NCI-H82 (cell line): ENCODE measurements around the gene ENOX1.

Experiments
- DNase-seq: peaks from one replicate; lab custom pipeline; 2025; lab: John Stamatoyannopoulos, UW

Gene ENOX1

DNA sequence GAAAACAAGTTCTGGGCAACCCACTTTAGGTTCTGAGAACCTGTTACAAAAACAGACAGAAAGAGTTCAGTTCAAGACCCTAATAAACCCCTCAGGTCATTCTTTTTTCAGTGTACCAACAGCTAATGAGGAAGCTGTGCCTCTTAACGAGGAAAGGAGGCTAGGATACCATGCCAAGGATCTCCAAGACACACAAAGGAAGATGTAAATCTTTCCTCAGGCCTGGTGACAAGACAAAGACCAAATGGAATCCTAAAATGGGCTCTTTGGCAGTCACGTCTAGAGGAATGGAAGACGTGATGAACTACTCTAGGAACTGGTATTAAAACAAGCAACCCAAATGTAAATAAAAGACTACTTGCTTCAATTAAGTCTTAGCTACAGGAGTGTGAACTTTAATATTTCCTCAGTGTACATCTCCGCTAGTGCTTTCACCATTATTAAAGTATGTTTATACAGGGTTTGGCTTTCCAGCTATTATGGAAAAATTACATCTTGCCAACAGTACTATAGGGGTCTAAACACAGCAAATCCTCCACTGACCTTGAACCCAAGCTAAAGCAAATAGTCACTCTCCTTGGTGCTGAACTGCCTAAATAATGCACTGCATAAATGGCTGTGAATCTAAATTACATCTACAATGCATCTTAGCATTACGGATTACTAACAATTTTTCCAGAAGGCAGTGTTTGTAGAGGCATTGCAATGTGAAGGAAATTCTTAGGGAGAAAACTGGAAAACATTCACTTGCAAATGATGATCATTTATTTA is 42.3 kb downstream of the ENOX1 start:
- DNase-seq = no peak

DNA sequence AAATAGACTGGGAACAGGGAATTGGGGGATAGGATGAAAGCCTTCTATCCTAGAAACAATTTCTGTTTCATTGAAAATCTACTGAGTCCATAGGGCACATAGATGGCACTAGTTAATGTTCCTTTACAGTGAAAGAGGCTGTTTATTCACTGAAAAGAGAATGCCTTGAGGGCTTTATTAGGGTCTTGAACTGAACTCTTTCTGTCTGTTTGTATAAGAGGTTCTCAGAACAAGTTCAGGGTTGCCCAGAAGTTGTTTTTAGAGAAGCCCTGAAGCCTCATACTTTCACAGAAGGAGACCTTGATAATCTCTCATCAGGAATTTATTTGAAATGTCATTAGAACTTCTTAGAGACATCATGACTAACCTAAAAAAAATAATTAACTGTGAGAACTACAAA is 43.9 kb downstream of the ENOX1 start:
- no peak for DNase-seq

- no peak for DNase-seq
Observed at GRCh38 chr13:43737392-43737923, 49.3 kb downstream of the ENOX1 start.

DNA sequence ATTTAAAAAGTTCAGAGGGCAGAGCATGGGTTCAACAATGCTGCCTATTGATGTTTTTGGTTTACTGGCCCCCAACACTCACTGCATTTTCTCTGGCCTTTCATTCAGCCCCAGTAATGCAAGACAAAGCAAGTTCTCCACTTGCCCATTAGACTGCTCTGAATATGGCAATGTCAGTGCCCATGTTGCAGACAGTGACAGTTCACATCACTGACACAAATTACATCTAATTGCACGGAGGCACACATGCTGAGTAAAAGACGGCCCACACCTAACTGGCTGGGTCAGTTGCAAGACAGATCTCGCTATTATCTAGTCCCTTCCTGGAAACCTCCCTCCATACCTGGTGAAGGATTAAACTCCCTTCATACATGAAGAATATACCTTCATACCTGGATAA is 54.0 kb downstream of the ENOX1 start:
- no peak for DNase-seq

- DNase-seq = no peak
Observed at GRCh38 chr13:43731296-43731695, 55.5 kb downstream of the ENOX1 start.

- no peak for DNase-seq
Observed at GRCh38 chr13:43730642-43731041, 56.1 kb downstream of the ENOX1 start.

- no peak for DNase-seq
Observed at GRCh38 chr13:43728421-43728820, 58.4 kb downstream of the ENOX1 start.

GRCh38 chr13:43727856-43728255 is 58.9 kb downstream of the ENOX1 start:
- peak; percentile 22 for DNase-seq

DNA sequence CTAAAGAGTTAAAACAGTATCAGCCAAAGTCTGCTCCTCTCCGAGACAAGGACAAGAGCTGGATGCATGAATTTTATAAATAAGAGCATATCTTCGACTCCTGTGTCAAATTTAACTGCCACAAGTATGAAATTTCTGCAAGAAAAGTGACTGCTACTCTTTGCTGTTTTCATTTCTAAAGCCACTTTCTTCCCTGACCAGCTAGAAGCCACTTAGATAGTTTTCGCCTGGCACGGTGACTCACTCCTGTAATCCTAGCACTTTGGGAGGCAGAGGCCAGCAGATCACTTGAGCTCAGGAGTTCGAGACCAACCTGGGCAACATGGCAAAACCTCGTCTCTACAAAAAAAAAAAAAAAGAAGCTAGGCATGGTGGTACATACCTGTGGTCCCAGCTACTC is 61.3 kb downstream of the ENOX1 start:
- no peak for DNase-seq

DNA sequence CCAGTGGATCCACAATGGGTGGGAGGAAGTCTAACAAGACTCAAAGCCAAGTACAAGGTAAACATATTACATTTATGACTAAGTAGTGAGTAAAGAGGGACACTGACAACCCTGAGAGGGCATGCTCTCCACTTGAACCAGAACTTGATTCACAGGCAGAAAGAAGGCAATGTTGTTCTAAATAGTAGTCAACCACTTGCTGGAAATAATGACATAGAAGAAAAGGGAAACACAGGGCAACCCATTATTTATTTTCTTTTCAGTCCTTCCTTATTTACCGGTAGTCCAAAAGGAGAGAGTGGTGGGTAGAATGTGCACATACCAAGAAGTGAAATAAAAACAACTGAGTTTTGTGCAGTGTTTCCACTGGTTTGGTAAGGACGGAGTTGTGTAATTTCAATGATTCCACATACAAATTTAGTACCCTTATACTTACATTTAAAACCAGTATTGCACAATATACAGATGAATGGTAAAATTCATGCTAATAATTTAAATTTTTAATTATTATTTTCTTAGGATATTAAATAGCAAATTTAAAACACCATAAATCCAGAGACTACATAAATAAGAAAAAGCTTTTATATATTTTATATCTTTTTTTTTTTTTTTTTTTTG is 65.9 kb downstream of the ENOX1 start:
- no peak for DNase-seq

DNA sequence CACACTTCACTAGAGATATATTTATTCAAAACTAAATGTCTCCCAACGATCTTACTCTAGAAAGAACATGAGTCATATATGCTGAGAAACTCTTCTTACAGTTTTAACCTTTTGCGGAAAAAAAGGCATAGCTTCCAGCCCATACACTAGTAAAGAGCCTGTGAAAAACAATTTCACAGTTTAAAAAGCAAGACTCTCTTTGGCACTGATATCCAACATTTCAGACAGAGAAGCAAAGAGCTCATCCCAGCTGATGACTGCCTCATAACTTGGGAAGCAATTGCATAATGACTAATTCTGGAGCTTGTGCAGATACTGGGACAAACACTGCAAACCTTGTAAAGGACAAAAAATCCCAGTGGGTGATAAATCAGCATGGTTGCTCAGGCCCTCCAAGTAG is 88.0 kb downstream of the ENOX1 start:
- no peak for DNase-seq

GRCh38 chr13:43698009-43698408 is 88.8 kb downstream of the ENOX1 start:
- no peak for DNase-seq

- DNase-seq = no peak
Observed at GRCh38 chr13:43697323-43697722, 89.4 kb downstream of the ENOX1 start.

DNA sequence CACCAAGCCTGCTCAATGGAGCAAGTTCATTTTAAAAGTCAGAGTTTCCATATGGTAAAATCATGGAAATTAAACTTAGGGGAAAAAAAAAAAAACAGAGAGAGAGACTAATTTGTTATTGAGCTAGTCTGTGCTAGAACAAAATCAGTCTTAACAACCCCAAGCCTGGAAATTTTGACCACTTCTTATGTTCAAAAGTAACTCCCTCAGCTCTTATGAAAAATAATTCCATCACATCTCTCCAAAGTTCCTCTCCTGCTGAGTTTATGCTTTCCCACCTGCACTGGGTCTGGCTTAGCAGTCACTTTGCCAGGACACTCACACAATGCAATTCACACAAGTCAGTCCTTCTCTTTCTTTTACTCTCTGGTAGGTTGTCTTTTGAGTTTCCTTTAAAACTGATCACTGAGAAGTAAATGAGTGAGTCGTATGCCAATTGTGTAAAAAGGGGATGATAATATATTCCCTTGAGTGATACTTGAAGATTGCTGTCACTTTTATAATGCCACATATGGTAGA is 92.6 kb downstream of the ENOX1 start:
- DNase-seq = peak; percentile 17

- DNase-seq = no peak
Observed at GRCh38 chr13:43693639-43694038, 93.1 kb downstream of the ENOX1 start.

GRCh38 chr13:43688227-43688907 is 98.4 kb downstream of the ENOX1 start:
- peak; percentile 66 for DNase-seq

DNA sequence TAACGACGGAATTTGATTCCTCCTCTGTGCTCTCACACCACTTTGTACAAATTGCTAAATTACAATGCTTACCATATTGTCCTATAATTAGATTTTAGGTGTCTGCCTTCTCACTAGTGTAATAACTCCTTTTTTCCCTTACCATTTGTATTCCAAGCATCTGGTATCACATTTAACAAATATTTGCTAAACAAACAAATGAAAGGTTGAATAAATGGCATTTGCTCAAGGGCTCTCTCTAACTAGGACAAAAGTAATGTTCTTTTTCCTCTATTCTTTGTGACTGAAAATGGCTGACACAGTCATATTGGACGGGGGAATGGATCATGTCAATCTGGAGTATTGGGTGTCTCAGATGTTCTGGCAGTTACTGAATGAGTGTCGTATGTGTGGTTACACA is 99.7 kb downstream of the ENOX1 start:
- DNase-seq = no peak

DNA sequence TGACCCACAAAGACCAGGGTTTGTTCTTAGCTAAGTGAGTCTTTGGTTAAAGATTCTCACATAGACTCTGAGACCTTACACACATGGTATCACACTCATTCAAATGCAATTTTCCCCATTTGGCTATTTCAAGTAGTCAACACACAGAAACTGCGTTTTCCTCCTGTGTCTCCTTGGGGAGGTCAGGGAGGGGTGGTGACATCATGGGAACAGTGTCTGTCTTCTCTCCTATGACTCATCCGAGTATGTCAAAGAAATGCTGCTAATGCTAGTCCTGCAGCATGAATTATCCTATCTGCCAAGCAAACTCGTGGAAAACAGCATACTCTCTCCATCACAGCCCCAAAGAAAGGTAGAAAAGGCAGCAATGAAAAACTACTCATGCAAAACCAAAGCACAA is 100.2 kb downstream of the ENOX1 start:
- no peak for DNase-seq

GRCh38 chr13:43684963-43685725 is 101.6 kb downstream of the ENOX1 start:
- DNase-seq = no peak

DNA sequence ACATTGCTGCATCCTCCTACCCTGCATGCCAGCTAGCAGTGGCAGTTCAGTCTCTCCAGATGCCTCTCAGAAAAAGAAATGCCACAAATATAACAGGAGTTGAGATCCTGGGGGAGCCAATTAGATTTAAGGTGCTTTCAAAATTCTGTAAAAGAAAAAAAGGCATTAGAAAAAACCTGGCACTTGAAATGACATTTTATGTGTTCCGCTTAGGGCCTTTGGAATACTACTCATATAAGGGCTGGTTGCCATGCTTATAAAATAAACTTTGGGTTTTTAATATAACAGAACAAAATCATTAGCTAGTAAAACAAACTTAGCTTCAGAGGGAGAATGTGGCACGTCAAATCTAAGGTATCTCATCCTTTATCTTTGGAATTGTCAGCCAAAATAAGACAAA is 104.1 kb downstream of the ENOX1 start:
- no peak for DNase-seq

- no peak for DNase-seq
Observed at GRCh38 chr13:43676320-43676719, 110.5 kb downstream of the ENOX1 start.

- DNase-seq = no peak
Observed at GRCh38 chr13:43675577-43675976, 111.2 kb downstream of the ENOX1 start.
